RWPE2 (cell line): Measurements from ENCODE around the gene MBD2.
"Not testable (repeated sequence)": the region's sequence is repeated elsewhere in the genome, so short reads cannot be mapped to it uniquely, and the experiment has no call there.

Experiments
- ATAC-seq: fragments of 200-7000 bp; cut with Tn5 transposase; 3 replicates; pipeline ENCODE4 v1.9.1; 2021; ENCODE audit warnings: low read depth
- DNase-seq: peaks from one replicate; pipeline ENCODE4 v3.0.0-alpha.2; 2020; ENCODE audit warnings: low spot score
- H3K27ac ChIP-seq: fragments of 450-650 bp; 2 replicates; pipeline ENCODE4 v1.5.1; 2017; ENCODE audit warnings: mild to moderate bottlenecking; ENCODE audit not compliant: poor library complexity, severe bottlenecking
- H3K27me3 ChIP-seq: fragments of 250-450 bp; sonication (Bioruptor Pico); 2 replicates; pipeline ENCODE4 v1.5.1; 2021; ENCODE audit warnings: mild to moderate bottlenecking, moderate library complexity; ENCODE audit not compliant: insufficient read depth, poor library complexity, severe bottlenecking
- H3K36me3 ChIP-seq: fragments of 250-450 bp; sonication (Bioruptor Pico); 2 replicates; pipeline ENCODE4 v1.5.1; 2020; ENCODE audit warnings: low read depth, mild to moderate bottlenecking, moderate library complexity
- H3K4me1 ChIP-seq: fragments of 250-450 bp; sonication (Bioruptor Pico); 2 replicates; pipeline ENCODE4 v1.5.1; 2021; ENCODE audit warnings: mild to moderate bottlenecking, moderate library complexity; ENCODE audit not compliant: insufficient read depth, poor library complexity, severe bottlenecking
- H3K4me3 ChIP-seq: fragments of 250-450 bp; sonication (Bioruptor Pico); 2 replicates; pipeline ENCODE4 v1.5.1; 2021; ENCODE audit warnings: mild to moderate bottlenecking, moderate library complexity; ENCODE audit not compliant: severe bottlenecking
- H3K9me3 ChIP-seq: fragments of 250-450 bp; sonication (Bioruptor Pico); 2 replicates; pipeline ENCODE4 v1.5.1; 2021; ENCODE audit warnings: mild to moderate bottlenecking, moderate library complexity; ENCODE audit not compliant: severe bottlenecking
- CTCF ChIP-seq: fragments of 450-650 bp; IDR thresholded peaks from one replicate; pipeline ENCODE4 v1.5.1; 2017; ENCODE audit warnings: mild to moderate bottlenecking, moderate library complexity; ENCODE audit not compliant: poor library complexity, severe bottlenecking

Gene MBD2

DNA sequence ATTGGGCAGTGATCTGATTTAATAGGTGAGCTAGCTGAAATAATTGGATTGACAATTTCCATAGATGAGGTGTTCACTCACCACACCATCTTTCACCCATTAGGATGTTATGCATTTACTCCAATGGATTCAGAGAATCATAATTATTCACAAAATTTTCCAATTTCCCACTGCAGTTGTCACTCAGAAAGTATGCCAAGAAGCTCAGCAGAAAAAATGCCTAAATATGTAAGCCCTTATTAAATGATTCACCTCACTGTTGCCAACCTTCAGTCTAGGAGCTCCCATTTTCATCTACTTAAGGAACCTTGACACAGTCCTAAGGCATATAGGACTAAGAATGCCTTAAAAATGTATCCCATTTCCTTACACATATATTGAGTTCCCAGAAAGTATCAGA, 94.3 kb downstream of the MBD2 start:
- H3K4me3 ChIP-seq = no peak overlapping the region
- no peak for TF ChIP-seq CTCF
- ATAC-seq = no peak
- no peak for DNase-seq
- H3K27ac ChIP-seq = peak overlapping the region; percentile 11
- no peaks in the 10 kb centered on the region for H3K27me3 ChIP-seq
- no peaks in the 10 kb centered on the region for H3K36me3 ChIP-seq
- peaks cover 18% of the 10 kb centered on the region for H3K4me1 ChIP-seq
- H3K9me3 ChIP-seq = no peaks in the 10 kb centered on the region

DNA sequence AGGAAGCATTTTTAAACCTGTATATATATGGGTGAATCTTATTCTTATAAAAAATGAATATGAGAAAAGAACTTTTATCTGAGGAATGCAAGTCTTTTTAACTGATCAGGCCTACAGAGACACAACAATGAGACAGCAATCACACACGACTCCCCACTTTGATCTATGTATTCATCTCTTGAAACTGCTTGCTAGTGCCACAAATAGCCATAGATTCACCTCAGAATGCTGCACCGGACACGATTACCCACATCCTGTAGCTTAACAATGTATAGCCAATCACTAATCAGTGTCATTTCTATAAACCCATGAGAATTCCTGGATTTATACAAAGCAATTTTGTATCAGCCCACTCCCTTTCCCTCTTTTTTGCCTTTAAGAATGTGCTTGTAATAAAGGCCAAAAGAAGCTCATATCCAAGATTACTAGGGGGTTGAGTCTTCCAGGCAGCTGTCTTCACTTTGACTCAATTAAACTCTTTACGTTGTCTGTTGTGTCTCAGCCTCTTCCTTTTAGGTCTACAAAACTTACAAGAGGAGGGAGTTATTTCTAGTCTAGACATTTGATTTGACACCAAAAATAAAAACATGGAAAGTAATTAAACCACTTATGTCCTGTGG, 94.9 kb downstream of the MBD2 start:
- Histone ChIP-seq H3K4me1 (peaks cover 18% of the 10 kb centered on the region), H3K9me3 (no peaks in the 10 kb centered on the region), H3K27ac (no peak overlapping the region), H3K4me3 (no peak overlapping the region), H3K36me3 (no peaks in the 10 kb centered on the region), H3K27me3 (no peaks in the 10 kb centered on the region)
- no peak for TF ChIP-seq CTCF
- DNase-seq (no peak), ATAC-seq (no peak)

GRCh38 chr18:54127759-54128378, 96.6 kb downstream of the MBD2 start:
- TF ChIP-seq CTCF = peak; percentile 71
- no peaks in the 10 kb centered on the region for H3K9me3 ChIP-seq
- ATAC-seq = peak; percentile 80
- H3K36me3 ChIP-seq = no peaks in the 10 kb centered on the region
- H3K27me3 ChIP-seq = no peaks in the 10 kb centered on the region
- H3K4me1 ChIP-seq = peaks cover 6% of the 10 kb centered on the region
- H3K27ac ChIP-seq = no peak overlapping the region
- no peak for DNase-seq
- H3K4me3 ChIP-seq = no peak overlapping the region

DNA sequence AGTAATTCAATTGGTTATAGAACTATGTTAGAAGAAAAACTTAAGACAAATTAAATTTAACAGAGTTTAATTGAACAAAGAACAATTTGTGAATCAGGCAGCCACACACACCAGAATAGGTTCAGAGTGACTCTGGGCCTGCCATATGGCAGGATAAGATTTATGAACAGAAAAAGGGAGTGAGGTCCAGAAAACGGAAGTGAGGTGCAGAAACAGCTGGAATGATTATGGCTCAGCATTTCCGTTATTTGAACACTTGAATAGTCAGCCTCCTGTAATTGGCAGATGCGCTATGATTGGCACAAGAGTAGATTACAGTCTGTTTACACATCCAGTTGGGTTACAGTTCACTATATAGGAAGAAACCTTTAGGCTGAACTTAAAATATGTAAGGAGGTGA, 99.0 kb downstream of the MBD2 start:
- Histone ChIP-seq H3K4me3 (no peak overlapping the region), H3K27ac (no peak overlapping the region), H3K36me3 (no peaks in the 10 kb centered on the region), H3K4me1 (peaks cover under 1% of the 10 kb centered on the region), H3K27me3 (no peaks in the 10 kb centered on the region), H3K9me3 (no peaks in the 10 kb centered on the region)
- TF ChIP-seq CTCF = no peak
- ATAC-seq (no peak), DNase-seq (no peak)

- not testable (repeated sequence) for H3K27me3 ChIP-seq, H3K4me3 ChIP-seq, H3K27ac ChIP-seq, H3K36me3 ChIP-seq, H3K4me1 ChIP-seq, ATAC-seq, H3K9me3 ChIP-seq, DNase-seq
Observed at GRCh38 chr18:54123720-54124440, 100.6 kb downstream of the MBD2 start.
